Measurements from ENCODE around the gene ZSWIM1. TPM values are rescaled to one million over a fixed set of nuclear protein-coding genes. Genes with fewer than 3 reads are reported as not detected.

The ZSWIM1 gene
- total and polyA plus RNA-seq, 2 of the 13 experiments (the other 11 are each of a cell fraction or from before 2014, with no cell fraction given) = 9.5 to 11.7 TPM

DNA sequence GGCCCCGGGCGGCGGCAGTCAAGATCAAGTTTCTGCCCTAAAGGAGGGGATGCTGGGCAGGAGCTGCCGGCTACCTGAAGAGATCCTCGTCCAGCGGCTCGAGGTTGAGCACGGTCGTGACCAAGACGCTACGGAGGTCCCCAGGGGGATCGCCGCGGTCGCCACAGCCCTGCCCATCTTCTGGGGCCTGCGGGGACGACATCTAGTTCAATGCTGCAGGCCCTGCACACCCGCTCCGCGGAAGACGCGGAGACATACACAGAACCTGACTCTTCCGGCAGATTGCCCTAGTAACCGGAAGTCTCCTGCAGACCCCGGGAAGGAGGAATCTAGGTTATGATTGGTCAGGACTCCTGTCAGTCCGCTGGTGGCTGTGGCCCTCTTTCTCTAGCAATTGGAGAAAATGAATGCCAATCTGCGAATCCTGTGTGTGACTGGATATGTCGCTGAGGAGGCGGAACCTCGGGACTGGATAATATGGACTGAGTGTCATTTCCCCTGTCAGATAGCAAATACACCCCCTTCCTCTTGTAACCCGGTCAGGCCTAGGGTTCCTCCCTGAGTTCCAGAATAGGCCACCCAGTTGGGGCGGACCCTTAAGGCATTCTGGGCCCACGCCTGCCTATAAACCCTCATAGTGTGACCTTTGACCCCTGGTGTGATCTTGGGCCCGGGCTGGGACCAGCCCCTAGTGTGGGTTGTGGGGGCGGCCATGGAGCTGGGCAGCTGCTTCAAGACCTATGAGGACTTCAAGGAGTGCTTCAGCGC is 23.7 kb upstream of the ZSWIM1 start, which contains the start of the genes ACOT8 and ZSWIM3 (continued):
- TF ChIP-seq MYPOP (CRISPR knock-in tag; IDR thresholded peaks at IDR 0.05) (peak; percentile 75; the same call in 1 of the 2 replicates), NFKBIZ (CRISPR knock-in tag; IDR thresholded peaks at IDR 0.05) (peak; percentile 17; the same call in 1 of the 2 replicates), RBM39 (IDR thresholded peaks at IDR 0.05; ENCODE audit: low read depth, low read length, poor library complexity, severe bottlenecking) (peak; percentile 44), ZNF333 (CRISPR knock-in tag; IDR thresholded peaks at IDR 0.05; ENCODE audit: borderline replicate concordance) (0 out of 2 replicates have a peak, but pooled peaks have one; percentile 11), SUZ12 (IDR thresholded peaks at IDR 0.05; ENCODE audit: low read depth, low read length) (no peak), ZNF326 (CRISPR knock-in tag; IDR thresholded peaks at IDR 0.05; ENCODE audit: borderline replicate concordance) (no peak), SP2 (CRISPR knock-in tag; IDR thresholded peaks at IDR 0.05) (peak; percentile 100), ZNF790 (CRISPR knock-in tag; IDR thresholded peaks at IDR 0.05; ENCODE audit: borderline replicate concordance) (no peak), CC2D1A (CRISPR knock-in tag; IDR thresholded peaks at IDR 0.05) (no peak), IRX3 (CRISPR knock-in tag; IDR thresholded peaks at IDR 0.05; ENCODE audit: borderline replicate concordance, low read depth) (peak; percentile 83; the same call in 1 of the 2 replicates), ATF1 (CRISPR knock-in tag; IDR thresholded peaks at IDR 0.05) (peak; percentile 90), HDAC1 (CRISPR knock-in tag; IDR thresholded peaks at IDR 0.05) (peak; percentile 83; the same call in 1 of the 2 replicates), KDM5A (IDR thresholded peaks at IDR 0.05; ENCODE audit: borderline replicate concordance, low read length) (peak; percentile 90), ZFP37 (CRISPR knock-in tag; IDR thresholded peaks at IDR 0.05; ENCODE audit: borderline replicate concordance) (no peak), ZNF878 (CRISPR knock-in tag; IDR thresholded peaks at IDR 0.05) (no peak), ZNF503 (CRISPR knock-in tag; IDR thresholded peaks at IDR 0.05) (0 out of 2 replicates have a peak, but pooled peaks have one; percentile 26), ZSCAN22 (CRISPR knock-in tag; IDR thresholded peaks at IDR 0.05) (no peak), FOXJ3 (CRISPR knock-in tag; IDR thresholded peaks at IDR 0.05; ENCODE audit: borderline replicate concordance) (peak; percentile 55; the same call in 1 of the 2 replicates)
- TF ChIP-seq, protein P1, sequence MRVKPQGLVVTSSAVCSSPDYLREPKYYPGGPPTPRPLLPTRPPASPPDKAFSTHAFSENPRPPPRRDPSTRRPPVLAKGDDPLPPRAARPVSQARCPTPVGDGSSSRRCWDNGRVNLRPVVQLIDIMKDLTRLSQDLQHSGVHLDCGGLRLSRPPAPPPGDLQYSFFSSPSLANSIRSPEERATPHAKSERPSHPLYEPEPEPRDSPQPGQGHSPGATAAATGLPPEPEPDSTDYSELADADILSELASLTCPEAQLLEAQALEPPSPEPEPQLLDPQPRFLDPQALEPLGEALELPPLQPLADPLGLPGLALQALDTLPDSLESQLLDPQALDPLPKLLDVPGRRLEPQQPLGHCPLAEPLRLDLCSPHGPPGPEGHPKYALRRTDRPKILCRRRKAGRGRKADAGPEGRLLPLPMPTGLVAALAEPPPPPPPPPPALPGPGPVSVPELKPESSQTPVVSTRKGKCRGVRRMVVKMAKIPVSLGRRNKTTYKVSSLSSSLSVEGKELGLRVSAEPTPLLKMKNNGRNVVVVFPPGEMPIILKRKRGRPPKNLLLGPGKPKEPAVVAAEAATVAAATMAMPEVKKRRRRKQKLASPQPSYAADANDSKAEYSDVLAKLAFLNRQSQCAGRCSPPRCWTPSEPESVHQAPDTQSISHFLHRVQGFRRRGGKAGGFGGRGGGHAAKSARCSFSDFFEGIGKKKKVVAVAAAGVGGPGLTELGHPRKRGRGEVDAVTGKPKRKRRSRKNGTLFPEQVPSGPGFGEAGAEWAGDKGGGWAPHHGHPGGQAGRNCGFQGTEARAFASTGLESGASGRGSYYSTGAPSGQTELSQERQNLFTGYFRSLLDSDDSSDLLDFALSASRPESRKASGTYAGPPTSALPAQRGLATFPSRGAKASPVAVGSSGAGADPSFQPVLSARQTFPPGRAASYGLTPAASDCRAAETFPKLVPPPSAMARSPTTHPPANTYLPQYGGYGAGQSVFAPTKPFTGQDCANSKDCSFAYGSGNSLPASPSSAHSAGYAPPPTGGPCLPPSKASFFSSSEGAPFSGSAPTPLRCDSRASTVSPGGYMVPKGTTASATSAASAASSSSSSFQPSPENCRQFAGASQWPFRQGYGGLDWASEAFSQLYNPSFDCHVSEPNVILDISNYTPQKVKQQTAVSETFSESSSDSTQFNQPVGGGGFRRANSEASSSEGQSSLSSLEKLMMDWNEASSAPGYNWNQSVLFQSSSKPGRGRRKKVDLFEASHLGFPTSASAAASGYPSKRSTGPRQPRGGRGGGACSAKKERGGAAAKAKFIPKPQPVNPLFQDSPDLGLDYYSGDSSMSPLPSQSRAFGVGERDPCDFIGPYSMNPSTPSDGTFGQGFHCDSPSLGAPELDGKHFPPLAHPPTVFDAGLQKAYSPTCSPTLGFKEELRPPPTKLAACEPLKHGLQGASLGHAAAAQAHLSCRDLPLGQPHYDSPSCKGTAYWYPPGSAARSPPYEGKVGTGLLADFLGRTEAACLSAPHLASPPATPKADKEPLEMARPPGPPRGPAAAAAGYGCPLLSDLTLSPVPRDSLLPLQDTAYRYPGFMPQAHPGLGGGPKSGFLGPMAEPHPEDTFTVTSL (CRISPR knock-in tag; IDR thresholded peaks at IDR 0.05; ENCODE audit: borderline replicate concordance) = no peak
